Hippocampal formation (tissue), 2 donors: Measurements from ENCODE around the gene CISD2.
A peak's percentile ranks its signal among the peaks of the same experiment; 100 is the strongest.
"Not testable (repeated sequence)": the region's sequence is repeated elsewhere in the genome, so short reads cannot be mapped to it uniquely, and the experiment has no call there.

Experiments used
- DNase-seq, 2 donors: peaks; one replicate each; lab custom pipeline; 2025; lab: John Stamatoyannopoulos, UW

The CISD2 gene

GRCh38 chr4:102868781-102869568 is at the start of gene CISD2:
TSS of gene CISD2 (plus strand) at chr4:102868992. CDS start at chr4:102869085, 93 bp downstream.
- peak; percentile 93 to 97 for DNase-seq

GRCh38 chr4:102819100-102819499 is 49.7 kb upstream of the CISD2 start:
- DNase-seq: not testable (repeated sequence)

GRCh38 chr4:102819588-102820365 is 49.0 kb upstream of the CISD2 start:
- DNase-seq: no peak

- no peak for DNase-seq
Measured at GRCh38 chr4:102823464-102823863, 45.3 kb upstream of the CISD2 start.

GRCh38 chr4:102823897-102824296 is 44.9 kb upstream of the CISD2 start:
- DNase-seq: no peak

GRCh38 chr4:102824398-102824797 is 44.4 kb upstream of the CISD2 start:
- no peak for DNase-seq

GRCh38 chr4:102825261-102826091 is 43.3 kb upstream of the CISD2 start:
- peak; percentile 16 to 76 for DNase-seq

GRCh38 chr4:102826105-102826889 is 42.5 kb upstream of the CISD2 start:
- no peak for DNase-seq

GRCh38 chr4:102826890-102827673 is 41.7 kb upstream of the CISD2 start, which contains the start of gene UBE2D3:
TSS of gene UBE2D3 (minus strand) at chr4:102827551. CDS start at chr4:102826508, 1,043 bp downstream.
- DNase-seq: peak; percentile 94 to 95

GRCh38 chr4:102827674-102828496 is 40.9 kb upstream of the CISD2 start:
- peak; percentile 94 to 97 for DNase-seq

GRCh38 chr4:102828497-102828808 is 40.3 kb upstream of the CISD2 start:
- DNase-seq: no peak

GRCh38 chr4:102829803-102830202 is 39.0 kb upstream of the CISD2 start:
- no peak for DNase-seq

- no peak for DNase-seq
Measured at GRCh38 chr4:102832105-102832504, 36.7 kb upstream of the CISD2 start.

GRCh38 chr4:102832667-102833066 is 36.1 kb upstream of the CISD2 start:
- DNase-seq: no peak

GRCh38 chr4:102836596-102836995 is 32.2 kb upstream of the CISD2 start:
- no peak for DNase-seq

GRCh38 chr4:102842367-102842766 is 26.4 kb upstream of the CISD2 start:
- DNase-seq: no peak

GRCh38 chr4:102843273-102843672 is 25.5 kb upstream of the CISD2 start:
- DNase-seq: no peak

GRCh38 chr4:102843938-102844337 is 24.9 kb upstream of the CISD2 start:
- DNase-seq: no peak

- no peak for DNase-seq
Measured at GRCh38 chr4:102847687-102848086, 21.1 kb upstream of the CISD2 start.
